Lung (tissue), 12 donors: Measurements from ENCODE around the gene ITGB2. TPM values are rescaled to one million over a fixed set of nuclear protein-coding genes. Genes with fewer than 3 reads are reported as not detected.

ENCODE experiments used
- ATAC-seq: fragments of 200-7000 bp; cut with Tn5 transposase; one replicate; pipeline ENCODE4 v1.9.1; 2020; ENCODE audit warnings: moderate number of reproducible peaks; ENCODE audit not compliant: insufficient read depth, low FRiP score
- DNase-seq, 3 donors: peaks; one replicate each; pipeline ENCODE4 v3.0.0-alpha.2; 2013 to 2017
- H3K27ac ChIP-seq, 2 donors: one replicate each; pipeline ENCODE4 v1.5.1; 2013; ENCODE audit warnings: mild to moderate bottlenecking in 2 of 2, moderate library complexity in 2 of 2, control low read depth in 1 of 2, inconsistent platforms in 1 of 2, low read depth in 1 of 2, low read length in 1 of 2
- H3K27me3 ChIP-seq, 3 donors: one replicate each; pipeline ENCODE4 v1.5.1; 2013; ENCODE audit warnings: low read length in 2 of 3; ENCODE audit not compliant: control insufficient read depth in 3 of 3, insufficient read depth in 3 of 3
- H3K36me3 ChIP-seq, 4 donors: one replicate each; pipeline ENCODE4 v1.5.1; 2013; ENCODE audit warnings: low read length in 4 of 4, mild to moderate bottlenecking in 1 of 4, moderate library complexity in 1 of 4; ENCODE audit not compliant: control insufficient read depth in 4 of 4, insufficient read depth in 4 of 4
- H3K4me1 ChIP-seq, 5 donors: one replicate each; pipeline ENCODE4 v1.5.1; 2013; ENCODE audit warnings: low read length in 5 of 5, mild to moderate bottlenecking in 2 of 5, moderate library complexity in 1 of 5; ENCODE audit not compliant: control insufficient read depth in 5 of 5, insufficient read depth in 5 of 5
- H3K4me3 ChIP-seq: one replicate; pipeline ENCODE4 v1.5.1; 2013; ENCODE audit warnings: mild to moderate bottlenecking, control low read depth, moderate library complexity
- H3K9ac ChIP-seq, 2 donors: one replicate each; pipeline ENCODE4 v1.5.1; 2013; ENCODE audit warnings: low read length in 2 of 2, control low read depth in 1 of 2; ENCODE audit not compliant: insufficient read depth in 1 of 2
- H3K9me3 ChIP-seq, 4 donors: one replicate each; pipeline ENCODE4 v1.5.1; 2013; ENCODE audit warnings: low read length in 3 of 4, mild to moderate bottlenecking in 1 of 4, moderate library complexity in 1 of 4; ENCODE audit not compliant: control insufficient read depth in 4 of 4, insufficient read depth in 3 of 4
- WGBS, 2 donors: extraction: QIAGEN DNeasy Blood & Tissue Kit; methylation state at CpG; one replicate each; pipeline ENCODE4 v1.1.7; 2013; 5-methylcytosine and 5-hydroxymethylcytosine counted together
- polyA plus RNA-seq, 2 donors: library from polyadenylated mRNA; stranded (reverse); fragments of 200-250 nt; gene quantifications; one replicate each; pipeline ENCODE4 v1.2.1, GENCODE V29; 2013
- total RNA-seq, 2 donors: library from RNA; depleted of rRNA in 1 of 2; stranded (reverse); fragments of >200 nt in 1 of 2; gene quantifications; one replicate each; pipeline ENCODE4 v1.2.1, GENCODE V29; 2014 to 2021
- TF ChIP-seq, protein P1 (sequence below): IDR thresholded peaks from 2 replicates; pipeline ENCODE4 v1.5.1; 2012; ENCODE audit warnings: mild to moderate bottlenecking; ENCODE audit errors: control extremely low read depth, extremely low read depth
- donor health status: control.
- donor health status: control.
- donor health status: Bipolar disorder and iron deficiency.
- donor health status: healthy.
- donor health status: DM: yes; HTN: yes; CAD: no.

The ITGB2 gene
- total and polyA plus RNA-seq, 4 donors = 52.9 to 376 (median 187) TPM

DNA sequence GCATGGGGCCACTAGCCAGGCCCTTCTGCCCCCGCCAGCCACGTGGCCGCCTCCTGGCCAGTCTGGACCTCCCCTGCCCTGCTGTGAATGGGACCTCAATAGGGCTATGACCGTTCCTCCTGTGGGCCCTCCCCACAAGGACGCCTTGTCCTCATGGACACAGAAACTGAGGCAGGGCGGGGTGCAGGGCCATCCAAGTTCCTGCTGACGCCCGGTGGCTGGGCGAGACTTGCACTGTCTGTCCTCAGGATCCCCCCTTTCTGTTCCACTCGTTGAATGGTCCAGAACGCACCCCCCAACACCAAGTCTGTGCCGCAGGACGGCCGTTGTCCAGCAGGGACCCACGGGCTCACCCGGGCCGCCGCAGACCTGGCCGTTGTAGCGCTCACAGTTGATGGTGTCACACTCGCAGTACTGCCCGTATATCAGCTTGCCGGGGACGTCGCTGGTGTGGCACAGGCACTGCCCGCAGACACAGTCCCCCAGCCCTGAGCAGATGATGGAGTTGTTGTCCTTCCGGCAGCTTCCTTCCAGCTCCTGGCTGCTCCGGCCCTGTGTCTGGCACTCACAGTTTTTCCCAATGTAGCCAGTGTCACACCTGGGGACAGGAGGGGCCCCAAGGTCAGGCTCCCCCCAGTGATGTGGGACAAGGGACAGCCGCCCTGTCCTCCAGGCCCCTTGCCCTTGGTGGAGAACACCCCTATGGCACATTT, 30.9 kb downstream of the ITGB2 start:
- Histone ChIP-seq H3K9ac (no peak overlapping the region), H3K9me3 (no peaks in the 10 kb centered on the region), H3K27ac (no peak overlapping the region), H3K4me3 (no peak overlapping the region), H3K36me3 (peaks cover 0 to 19% (median 0%) of the 10 kb centered on the region in 4 donors), H3K4me1 (no peaks in the 10 kb centered on the region), H3K27me3 (peaks cover 0 to 11% (median 0%) of the 10 kb centered on the region in 3 donors)
- WGBS, 2 donors = 93 to 96% methylated on average over 29 of the region's 29 CpGs
- ATAC-seq (no peak), DNase-seq (no peak)
- TF ChIP-seq, protein P1, sequence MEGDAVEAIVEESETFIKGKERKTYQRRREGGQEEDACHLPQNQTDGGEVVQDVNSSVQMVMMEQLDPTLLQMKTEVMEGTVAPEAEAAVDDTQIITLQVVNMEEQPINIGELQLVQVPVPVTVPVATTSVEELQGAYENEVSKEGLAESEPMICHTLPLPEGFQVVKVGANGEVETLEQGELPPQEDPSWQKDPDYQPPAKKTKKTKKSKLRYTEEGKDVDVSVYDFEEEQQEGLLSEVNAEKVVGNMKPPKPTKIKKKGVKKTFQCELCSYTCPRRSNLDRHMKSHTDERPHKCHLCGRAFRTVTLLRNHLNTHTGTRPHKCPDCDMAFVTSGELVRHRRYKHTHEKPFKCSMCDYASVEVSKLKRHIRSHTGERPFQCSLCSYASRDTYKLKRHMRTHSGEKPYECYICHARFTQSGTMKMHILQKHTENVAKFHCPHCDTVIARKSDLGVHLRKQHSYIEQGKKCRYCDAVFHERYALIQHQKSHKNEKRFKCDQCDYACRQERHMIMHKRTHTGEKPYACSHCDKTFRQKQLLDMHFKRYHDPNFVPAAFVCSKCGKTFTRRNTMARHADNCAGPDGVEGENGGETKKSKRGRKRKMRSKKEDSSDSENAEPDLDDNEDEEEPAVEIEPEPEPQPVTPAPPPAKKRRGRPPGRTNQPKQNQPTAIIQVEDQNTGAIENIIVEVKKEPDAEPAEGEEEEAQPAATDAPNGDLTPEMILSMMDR = no peak

DNA sequence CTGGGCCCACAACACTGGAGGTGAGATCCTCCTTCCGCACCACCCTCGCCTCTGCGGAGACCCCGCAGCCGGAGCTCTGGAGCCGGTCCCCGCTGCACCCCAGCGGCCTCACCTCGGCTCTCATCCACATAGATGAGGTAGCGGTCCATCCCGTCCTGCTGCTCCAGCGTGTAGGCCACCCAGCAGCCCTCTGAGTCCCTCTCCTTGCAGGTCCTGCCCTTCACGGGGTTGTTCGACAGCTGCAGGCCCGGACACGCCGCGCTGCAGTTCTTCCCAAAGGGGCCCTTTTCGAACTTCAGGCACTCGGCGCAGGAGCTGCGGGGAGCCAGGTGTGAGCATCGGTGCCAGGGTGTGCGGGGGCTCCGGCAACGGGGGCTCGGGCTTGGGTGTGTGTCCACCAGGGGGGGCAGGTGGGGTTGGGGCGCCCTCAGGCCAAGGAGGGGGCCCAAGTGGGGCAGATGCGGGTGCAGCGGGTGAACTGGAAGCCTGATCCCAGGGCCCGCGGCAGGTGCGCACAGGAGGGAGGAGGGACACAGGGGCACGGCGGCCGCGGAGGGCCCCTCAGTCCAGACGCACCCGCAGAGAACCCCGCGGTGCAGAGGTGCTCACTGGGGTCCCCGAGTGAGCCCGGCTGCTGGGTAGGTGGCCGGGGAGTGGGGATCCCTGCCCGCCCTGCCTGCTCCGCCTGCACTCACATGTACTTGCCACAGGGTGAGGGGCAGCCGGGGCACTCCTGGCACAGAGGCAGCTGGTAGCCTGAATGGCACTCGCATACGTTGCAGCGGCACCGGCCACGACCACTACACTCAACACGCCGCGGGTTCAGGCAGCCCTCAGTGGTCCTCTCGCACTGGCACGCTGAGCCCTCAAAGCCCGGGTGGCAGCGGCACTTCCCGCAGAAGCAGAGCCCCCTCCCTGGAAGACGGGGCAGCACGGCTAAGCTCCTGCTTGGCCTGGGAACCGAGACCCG, 31.8 kb downstream of the ITGB2 start:
- Histone ChIP-seq H3K4me3 (no peak overlapping the region), H3K27ac (no peak overlapping the region), H3K4me1 (no peaks in the 10 kb centered on the region), H3K27me3 (peaks cover 0 to 11% (median 0%) of the 10 kb centered on the region in 3 donors), H3K36me3 (peaks cover 0 to 15% (median 0%) of the 10 kb centered on the region in 4 donors), H3K9me3 (no peaks in the 10 kb centered on the region), H3K9ac (no peak overlapping the region)
- ATAC-seq (no peak), DNase-seq (no peak)
- TF ChIP-seq, protein P1 = no peak
- WGBS, 2 donors = 91 to 94% methylated on average over 51 to 64 of the region's 64 CpGs

GRCh38 chr21:44887807-44888580, 32.7 kb downstream of the ITGB2 start:
- ATAC-seq = no peak
- TF ChIP-seq, protein P1 = no peak
- no peak overlapping the region for H3K9ac ChIP-seq
- H3K27ac ChIP-seq = no peak overlapping the region
- peaks cover 0 to 15% (median 0%) of the 10 kb centered on the region in 4 donors for H3K36me3 ChIP-seq
- peaks cover 0 to 11% (median 0%) of the 10 kb centered on the region in 3 donors for H3K27me3 ChIP-seq
- H3K9me3 ChIP-seq = no peaks in the 10 kb centered on the region
- no peak overlapping the region for H3K4me3 ChIP-seq
- WGBS, 2 donors = 92 to 95% methylated on average over 21 to 24 of the region's 24 CpGs
- no peaks in the 10 kb centered on the region for H3K4me1 ChIP-seq
- DNase-seq = no peak
